Breast epithelium (tissue), 4 donors: ENCODE results near the gene TP53. TPM values are rescaled to one million over a fixed set of nuclear protein-coding genes. Genes with fewer than 3 reads are reported as not detected.
"Not testable (repeated sequence)": the region's sequence is repeated elsewhere in the genome, so short reads cannot be mapped to it uniquely, and the experiment has no call there.

Source experiments
- DNase-seq, 2 donors: peaks; one replicate each; pipeline ENCODE4 v3.0.0-alpha.2; 2019; ENCODE audit warnings: low spot score in 2 of 2
- H3K27ac ChIP-seq, 2 donors: fragments of 200-600 bp; sonication (generic) in 1 of 2; one replicate each; pipeline ENCODE4 v1.5.1; 2016 to 2019; ENCODE audit warnings: mild to moderate bottlenecking in 1 of 2
- H3K27me3 ChIP-seq, 2 donors: fragments of 200-600 bp; sonication (generic) in 1 of 2; one replicate each; pipeline versions ENCODE4 v1.5.1 to v1.6.0; 2017 to 2019; ENCODE audit warnings: control low read depth in 1 of 2, mild to moderate bottlenecking in 1 of 2
- H3K36me3 ChIP-seq: fragments of 200-600 bp; one replicate; pipeline ENCODE4 v1.5.1; 2019
- H3K4me1 ChIP-seq, 2 donors: fragments of 200-600 bp; sonication (generic); one replicate each; pipeline ENCODE4 v1.5.1; 2016 to 2019; ENCODE audit warnings: control low read depth in 1 of 2
- H3K4me3 ChIP-seq, 3 donors: fragments of 200-600 bp; sonication (generic); 1 replicate in 2 of 3; 2 replicates in 1 of 3; pipeline ENCODE4 v1.5.1; 2016 to 2019; ENCODE audit warnings: mild to moderate bottlenecking in 3 of 3, moderate library complexity in 2 of 3
- H3K9me3 ChIP-seq, 2 donors: fragments of 200-600 bp; sonication (generic) in 1 of 2; one replicate each; pipeline ENCODE4 v1.5.1; 2016 to 2019; ENCODE audit warnings: control low read depth in 1 of 2
- CTCF ChIP-seq, 3 donors: fragments of 450-650 bp; IDR thresholded peaks; one replicate each; pipeline ENCODE4 v1.5.1; 2016 to 2017; ENCODE audit warnings: antibody characterized with exemption in 3 of 3, mild to moderate bottlenecking in 3 of 3, moderate library complexity in 3 of 3
- POLR2A ChIP-seq: fragments of 450-650 bp; IDR thresholded peaks from one replicate; pipeline ENCODE4 v1.6.1; 2016; ENCODE audit warnings: antibody characterized with exemption, mild to moderate bottlenecking, moderate library complexity
- POLR2AphosphoS5 ChIP-seq, 3 donors: sonication (generic); formaldehyde crosslinking; IDR thresholded peaks; one replicate each; pipeline ENCODE4 v1.6.1; 2017; ENCODE audit warnings: antibody characterized with exemption in 3 of 3
- intact Hi-C: fragments of 100-400 bp; cut with DNase I; formaldehyde crosslinking; loops from one replicate; pipeline ENCODE4 v1.15.1; 2023; ENCODE audit warnings: low total_unique reads
- total RNA-seq, 3 donors: library from RNA; depleted of rRNA; stranded (reverse); fragments of >200 nt; gene quantifications; one replicate each; pipeline ENCODE4 v1.1.0, GENCODE V29; 2016

The TP53 gene
- total RNA-seq, 3 donors from 2014 or later: 23.9 to 31.9 (median 24.2) TPM

GRCh38 chr17:7647018-7647417, 40.3 kb downstream of the TP53 start:
- H3K27ac ChIP-seq: no peak overlapping the region
- no peak overlapping the region for H3K4me3 ChIP-seq
- no peak for TF ChIP-seq POLR2AphosphoS5 (IDR thresholded peaks at IDR 0.05)
- TF ChIP-seq CTCF (IDR thresholded peaks at IDR 0.05): no peak
- TF ChIP-seq POLR2A: no peak
- H3K4me1 ChIP-seq: no peaks in the 10 kb centered on the region
- intact Hi-C loops: no loop called here
- DNase-seq: no peak
- no peaks in the 10 kb centered on the region for H3K9me3 ChIP-seq
- no peaks in the 10 kb centered on the region for H3K36me3 ChIP-seq
- H3K27me3 ChIP-seq: peaks cover 0 to 4% of the 10 kb centered on the region in 2 donors

- peaks cover 0 to 4% of the 10 kb centered on the region in 2 donors for H3K27me3 ChIP-seq
- intact Hi-C loops: no loop called here
- no peak overlapping the region for H3K27ac ChIP-seq
- H3K4me3 ChIP-seq: no peak overlapping the region
- DNase-seq: no peak
- no peaks in the 10 kb centered on the region for H3K4me1 ChIP-seq
- H3K9me3 ChIP-seq: no peaks in the 10 kb centered on the region
- H3K36me3 ChIP-seq: no peaks in the 10 kb centered on the region
- TF ChIP-seq CTCF (IDR thresholded peaks at IDR 0.05) (no peak), POLR2AphosphoS5 (IDR thresholded peaks at IDR 0.05) (no peak), POLR2A (no peak)
These were observed 40.8 kb downstream of the TP53 start for GRCh38 chr17:7646457-7646856.

- Histone ChIP-seq H3K27ac (no peak overlapping the region), H3K4me1 (no peaks in the 10 kb centered on the region), H3K9me3 (no peaks in the 10 kb centered on the region), H3K4me3 (no peak overlapping the region), H3K27me3 (no peaks in the 10 kb centered on the region), H3K36me3 (no peaks in the 10 kb centered on the region)
- TF ChIP-seq CTCF (IDR thresholded peaks at IDR 0.05): no peak
- no peak for TF ChIP-seq POLR2AphosphoS5 (IDR thresholded peaks at IDR 0.05)
- no peak for TF ChIP-seq POLR2A
- no peak for DNase-seq
- intact Hi-C loops: no loop called here
These were observed 42.5 kb downstream of the TP53 start for GRCh38 chr17:7644775-7645174.

- H3K9me3 ChIP-seq, H3K4me1 ChIP-seq, H3K27me3 ChIP-seq, intact Hi-C loops, H3K27ac ChIP-seq, H3K36me3 ChIP-seq, DNase-seq, H3K4me3 ChIP-seq: not testable (repeated sequence)
These were observed 45.7 kb downstream of the TP53 start for GRCh38 chr17:7641635-7642034.

GRCh38 chr17:7640783-7641182, 46.5 kb downstream of the TP53 start:
- Histone ChIP-seq H3K4me3 (no peak overlapping the region), H3K27me3 (no peaks in the 10 kb centered on the region), H3K4me1 (no peaks in the 10 kb centered on the region), H3K27ac (no peak overlapping the region), H3K36me3 (no peaks in the 10 kb centered on the region), H3K9me3 (no peaks in the 10 kb centered on the region)
- intact Hi-C loops: no loop called here
- TF ChIP-seq CTCF (IDR thresholded peaks at IDR 0.05) (no peak), POLR2AphosphoS5 (IDR thresholded peaks at IDR 0.05) (no peak), POLR2A (no peak)
- DNase-seq: no peak

GRCh38 chr17:7636163-7636562, 51.1 kb downstream of the TP53 start:
- Histone ChIP-seq H3K4me1 (no peaks in the 10 kb centered on the region), H3K27me3 (no peaks in the 10 kb centered on the region), H3K4me3 (no peak overlapping the region), H3K27ac (no peak overlapping the region), H3K36me3 (no peaks in the 10 kb centered on the region), H3K9me3 (no peaks in the 10 kb centered on the region)
- intact Hi-C loops: no loop called here
- DNase-seq: no peak
- TF ChIP-seq CTCF (IDR thresholded peaks at IDR 0.05) (no peak), POLR2AphosphoS5 (IDR thresholded peaks at IDR 0.05) (no peak), POLR2A (no peak)
